GM12878 (cell line): ENCODE data around the gene ARPC1A. TPM values are rescaled to one million over a fixed set of nuclear protein-coding genes. Genes with fewer than 3 reads are reported as not detected.

Experiments used
- ATAC-seq: fragments of 200-7000 bp; cut with Tn5 transposase; 3 replicates; pipeline ENCODE4 v1.9.1; 2020; ENCODE audit warnings: mild to moderate bottlenecking, moderate library complexity
- BruUV-seq: library from RNA; stranded (reverse); fragments of 400-500 nt; replicated peaks from 2 replicates; lab custom pipeline; 2021; lab: Mats Ljungman, UMichigan
- CTCF ChIA-PET: fragments of 300-600 bp; sonication (Branson Sonifier 250); formaldehyde crosslinking; extraction: SDS; loops from one replicate; lab custom pipeline; 2021; ENCODE audit warnings: inconsistent platforms; lab: Yijun Ruan, JAX
- POLR2A ChIA-PET: fragments of 350-600 bp; formaldehyde crosslinking; extraction: SDS; loops from one replicate; lab custom pipeline; 2021; ENCODE audit warnings: inconsistent platforms; lab: Charles Lee
- RAD21 ChIA-PET: fragments of 300-600 bp; sonication (Branson Sonifier 250); formaldehyde crosslinking; loops from one replicate; lab custom pipeline; 2023; ENCODE audit warnings: antibody characterized with exemption; ENCODE audit not compliant: unreplicated experiment; lab: Charles Lee
- SMC1A ChIA-PET: fragments of 300-600 bp; sonication (Branson Sonifier 250); formaldehyde crosslinking; loops from one replicate; lab custom pipeline; 2023; ENCODE audit not compliant: unreplicated experiment, uncharacterized antibody; lab: Charles Lee
- DNase-seq: peaks from one replicate; pipeline ENCODE4 v3.0.0-alpha.2; 2011; ENCODE audit warnings: low read depth, low spot score
- FAIRE-seq: peaks from 3 replicates; lab custom pipeline; 2011; peaks lifted over from hg19 to GRCh38; lab: Jason Lieb, UNC
- H2AFZ ChIP-seq: 2 replicates; pipeline ENCODE4 v1.6.0; 2011; ENCODE audit warnings: low read depth, low read length, control low read depth; ENCODE audit not compliant: control insufficient read depth
- H3K27ac ChIP-seq: 2 replicates; pipeline ENCODE4 v1.5.1; 2011; ENCODE audit warnings: control low read depth; ENCODE audit not compliant: control insufficient read depth, insufficient read depth
- H3K27me3 ChIP-seq, 2 experiments: replicated peaks in 1 of 2; 2 replicates each; pipeline versions ENCODE4 v1.6.0 to v1.6.1; 2011; ENCODE audit warnings: low read length in 1 of 2; ENCODE audit not compliant: control insufficient read depth in 2 of 2, insufficient read depth in 2 of 2
- H3K36me3 ChIP-seq, 2 experiments: 2 replicates each; pipeline ENCODE4 v1.5.1; 2011; ENCODE audit warnings: low read length in 1 of 2; ENCODE audit not compliant: control insufficient read depth in 2 of 2, insufficient read depth in 2 of 2
- H3K4me1 ChIP-seq: 2 replicates; pipeline ENCODE4 v1.6.1; 2011; ENCODE audit warnings: mild to moderate bottlenecking, low read length, moderate library complexity, mixed read lengths; ENCODE audit not compliant: control insufficient read depth, insufficient read depth
- H3K4me2 ChIP-seq: 2 replicates; pipeline ENCODE4 v1.6.0; 2011; ENCODE audit warnings: control low read depth; ENCODE audit not compliant: control insufficient read depth, insufficient read depth
- H3K4me3 ChIP-seq: fragments of 200-600 bp; sonication (generic); 2 replicates; pipeline ENCODE4 v1.5.1; 2016
- H3K79me2 ChIP-seq: 2 replicates; pipeline ENCODE4 v1.6.0; 2011; ENCODE audit warnings: low read length; ENCODE audit not compliant: control insufficient read depth, insufficient read depth
- H3K9ac ChIP-seq: 2 replicates; pipeline ENCODE4 v1.8.0; 2011; ENCODE audit warnings: low read length, control low read depth, mixed read lengths; ENCODE audit not compliant: control insufficient read depth, insufficient read depth
- H3K9me3 ChIP-seq: replicated peaks from 3 replicates; pipeline ENCODE4 v1.5.1; 2011; ENCODE audit warnings: mild to moderate bottlenecking, low read length; ENCODE audit not compliant: control insufficient read depth, insufficient read depth
- H4K20me1 ChIP-seq: 2 replicates; pipeline ENCODE4 v1.6.0; 2011; ENCODE audit not compliant: control insufficient read depth, insufficient read depth
- E2F4 ChIP-seq: IDR thresholded peaks from 2 replicates; pipeline ENCODE4 v1.6.1; 2012; ENCODE audit warnings: low read depth, low read length, improper control_type of control experiment
- E2F8 ChIP-seq: fragments of 450-650 bp; IDR thresholded peaks from 2 replicates; pipeline ENCODE4 v1.6.1; 2018; ENCODE audit warnings: mild to moderate bottlenecking, low read depth, moderate library complexity; ENCODE audit not compliant: partially characterized antibody
- POLR2A ChIP-seq: IDR thresholded peaks from 2 replicates; pipeline ENCODE4 v1.6.1; 2011; ENCODE audit warnings: low read depth, mild to moderate bottlenecking, low read length
- SIN3A ChIP-seq: IDR thresholded peaks from 2 replicates; pipeline ENCODE4 v1.6.1; 2012; ENCODE audit warnings: low read depth, low read length, improper control_type of control experiment
- STAT1 ChIP-seq: fragments of 450-650 bp; conservative IDR thresholded peaks from 2 replicates; pipeline ENCODE4 v1.6.1; 2014; ENCODE audit warnings: antibody characterized with exemption, mild to moderate bottlenecking
- WGBS: methylation state at CpG from one replicate; pipeline ENCODE4 v1.1.6; 2016; ENCODE audit warnings: low lambda C conversion rate; ENCODE audit not compliant: insufficient replicate concordance, insufficient coverage; ENCODE audit errors: missing lambda C conversion rate; 5-methylcytosine and 5-hydroxymethylcytosine counted together
- in situ Hi-C: fragments of 300-500 bp; cut with MboI; formaldehyde crosslinking; loops from 9 replicates; pipeline ENCODE4 v1.14.3; 2018; ENCODE audit warnings: mixed read lengths
- intact Hi-C: fragments of 100-400 bp; cut with micrococcal nuclease; formaldehyde crosslinking; loops from one replicate; pipeline ENCODE4 v1.14.2; 2022; ENCODE audit not compliant: unreplicated experiment
- polyA plus RNA-seq, 11 experiments: library from polyadenylated mRNA; depleted of rRNA in 4 of 11; unstranded in 6 of 11; stranded (reverse) in 5 of 11; fragments of >200 nt; fragmentation: Nextera tagmentation in 4 of 11; fragmentation: Illumina TruSeq in 1 of 11; extraction: Ambion mirVana in 4 of 11; extraction: Trizol in 1 of 11; gene quantifications; 1 replicate in 1 of 11; 2 replicates in 10 of 11; pipeline versions ENCODE4 v1.2.1 to v1.2.3, GENCODE V29; 2011 to 2016; ENCODE audit warnings: inconsistent platforms in 2 of 11, missing spikeins in 2 of 11, low read depth in 1 of 11
- total RNA-seq, 4 experiments: library from RNA; depleted of rRNA in 3 of 4; stranded (reverse); fragments of >200 nt in 3 of 4; fragmentation: Illumina TruSeq in 1 of 4; extraction: Trizol in 1 of 4; gene quantifications; 2 replicates each; pipeline versions ENCODE4 v1.2.1 to v1.2.3, GENCODE V29; 2013 to 2021

The ARPC1A gene
- total and polyA plus RNA-seq, 10 of the 15 experiments (the other 5 are each of a cell fraction or from before 2014, with no cell fraction given): 42.3 to 152 (median 72.1) TPM

GRCh38 chr7:99384523-99384922, 58.8 kb downstream of the ARPC1A start:
- POLR2A ChIA-PET: no interaction called here
- intact Hi-C loops: no loop called here
- H3K27ac ChIP-seq: 0 out of 2 replicates have a peak overlapping the region, but pooled peaks have one; percentile 6
- no peaks in the 10 kb centered on the region for H3K27me3 ChIP-seq
- H3K36me3 ChIP-seq: peaks cover 10 to 25% of the 10 kb centered on the region in 2 experiments
- no peak overlapping the region for H2AFZ ChIP-seq
- ATAC-seq (no peak), DNase-seq (no peak), FAIRE-seq (no peak)
- H3K9me3 ChIP-seq: no peaks in the 10 kb centered on the region
- peaks cover 22% of the 10 kb centered on the region for H3K4me1 ChIP-seq
- CTCF ChIA-PET: no interaction called here
- TF ChIP-seq SIN3A: no peak
- TF ChIP-seq E2F4: no peak
- no peak for TF ChIP-seq STAT1
- peaks cover 45% of the 10 kb centered on the region for H3K79me2 ChIP-seq
- H3K9ac ChIP-seq: no peak overlapping the region
- no peak overlapping the region for H3K4me2 ChIP-seq
- no peaks in the 10 kb centered on the region for H4K20me1 ChIP-seq
- WGBS: 89% methylated on average over 4 of the region's 4 CpGs
- in situ Hi-C loops: no loop called here
- RAD21 ChIA-PET: no interaction called here
- BruUV-seq: no TSS peak
- H3K4me3 ChIP-seq: no peak overlapping the region
- SMC1A ChIA-PET: no interaction called here

GRCh38 chr7:99385564-99385963, 59.9 kb downstream of the ARPC1A start:
- Histone ChIP-seq H3K9ac (no peak overlapping the region), H3K27me3 (no peaks in the 10 kb centered on the region), H2AFZ (no peak overlapping the region), H3K79me2 (peaks cover 36% of the 10 kb centered on the region), H3K4me1 (peaks cover 13% of the 10 kb centered on the region), H3K27ac (no peak overlapping the region; the same call in 1 of the 2 replicates), H3K4me3 (no peak overlapping the region), H3K9me3 (no peaks in the 10 kb centered on the region), H3K36me3 (peaks cover 15 to 31% of the 10 kb centered on the region in 2 experiments), H3K4me2 (no peak overlapping the region), H4K20me1 (no peaks in the 10 kb centered on the region)
- ChIA-PET RAD21 (no interaction called here), SMC1A (no interaction called here), CTCF (interaction anchor here (0.8 to 1.3 kb wide), 2 partner anchors 15 to 26 kb away, joined by 3 to 5 read pairs; no protein-coding TSS in a partner anchor), POLR2A (no interaction called here)
- in situ Hi-C loops (no loop called here), intact Hi-C loops (no loop called here)
- no peak for DNase-seq
- no TSS peak for BruUV-seq
- ATAC-seq: no peak
- FAIRE-seq: no peak
- TF ChIP-seq POLR2A (peak; percentile 61), E2F8 (no peak)
- WGBS: 79% methylated on average over 8 of the region's 8 CpGs
